ENCODE measurements around the gene HLA-DOB.

HLA-DOB gene

DNA sequence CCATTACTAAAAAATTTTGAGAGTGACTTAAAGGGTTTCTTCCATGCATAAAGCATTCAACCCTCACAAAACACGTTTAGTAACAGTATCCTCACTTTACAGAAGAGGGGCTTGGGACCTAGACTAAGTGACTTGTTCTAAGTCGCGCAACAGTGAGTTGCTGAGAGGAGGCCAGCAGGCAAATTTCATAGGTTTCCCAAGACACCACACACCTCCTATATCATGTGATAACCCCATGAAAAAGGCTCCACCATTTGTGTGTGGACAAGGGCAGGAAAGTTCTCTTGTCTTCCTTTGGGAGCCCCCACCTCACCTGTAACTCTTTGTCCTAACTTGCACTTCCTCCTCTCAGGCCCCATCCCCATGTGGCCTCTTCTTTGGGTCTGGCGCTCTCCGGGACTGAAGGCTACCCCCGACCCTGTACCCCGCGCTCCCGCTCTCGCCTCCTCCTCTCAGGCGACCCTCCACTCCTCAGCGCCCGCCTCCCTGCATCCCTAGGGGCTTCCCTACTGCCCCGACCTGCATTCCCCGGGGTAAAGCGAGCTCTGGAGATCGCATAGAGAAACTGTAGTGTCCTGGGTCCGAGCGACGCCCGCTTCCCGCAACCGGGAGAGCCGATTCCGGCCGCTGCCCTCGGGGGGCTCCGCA is 26.7 kb upstream of the HLA-DOB start:
- no peak for DNase-seq (ENCODE audit: low read depth)

DNA sequence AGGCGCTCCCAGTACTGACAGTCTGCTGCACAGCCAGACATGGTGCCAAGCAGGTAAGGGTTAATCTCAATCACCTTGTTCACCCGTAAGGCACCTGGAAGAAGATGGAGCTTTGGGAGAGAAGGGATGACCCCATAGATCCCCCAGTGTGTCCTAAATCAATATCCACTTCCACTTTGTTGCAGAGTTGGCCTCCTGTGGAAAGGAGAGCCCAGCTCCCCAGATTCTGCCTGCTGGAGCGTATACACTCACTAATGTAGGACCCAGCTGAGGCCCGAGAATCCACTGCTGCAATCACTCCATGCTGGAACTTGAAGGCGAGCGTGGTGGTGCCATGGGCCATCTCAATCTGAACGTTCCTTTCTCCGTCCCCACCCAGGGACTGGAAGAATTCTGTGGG is 25.9 kb upstream of the HLA-DOB start:
- no peak for DNase-seq (ENCODE audit: low read depth)

GRCh38 chr6:32842021-32842650 is 25.3 kb upstream of the HLA-DOB start:
- DNase-seq (ENCODE audit: low read depth) = no peak

- no peak for DNase-seq (ENCODE audit: low read depth)
Measured at GRCh38 chr6:32840604-32841246, 23.9 kb upstream of the HLA-DOB start.

GRCh38 chr6:32839356-32839755 is 22.6 kb upstream of the HLA-DOB start:
- no peak for DNase-seq (ENCODE audit: low read depth)

GRCh38 chr6:32838114-32838958 is 21.5 kb upstream of the HLA-DOB start, which contains the start of gene TAP2:
Gene TAP2, minus strand, starts transcription at chr6:32838739. Its CDS starts 506 bp downstream, at chr6:32838233.
- DNase-seq (ENCODE audit: low read depth) = peak; percentile 84

DNA sequence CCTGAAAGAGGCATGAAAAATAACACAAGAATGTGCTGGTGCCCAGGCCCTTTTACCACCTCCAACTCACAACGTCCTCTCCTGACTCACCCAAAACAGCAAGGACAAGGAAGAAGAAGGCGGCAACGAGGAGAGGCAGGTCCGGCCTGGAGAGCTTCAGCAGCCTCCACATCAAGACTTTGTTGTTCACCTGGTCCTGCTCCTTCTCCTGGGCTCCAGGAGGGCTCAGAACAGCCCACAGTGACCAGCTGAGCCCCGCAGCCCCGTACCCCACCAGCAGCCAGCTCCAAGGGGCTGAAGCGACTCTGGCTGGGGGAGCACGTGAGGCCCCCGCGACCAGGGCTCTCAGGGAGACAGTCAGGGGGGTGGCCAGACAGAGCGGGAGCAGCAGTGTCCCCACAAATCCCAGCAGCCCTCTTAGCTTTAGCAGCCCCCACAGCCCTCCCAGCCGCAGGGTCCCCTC is 20.9 kb upstream of the HLA-DOB start:
- DNase-seq (ENCODE audit: low read depth) = no peak

- no peak for DNase-seq (ENCODE audit: low read depth)
Measured at GRCh38 chr6:32836873-32837272, 20.1 kb upstream of the HLA-DOB start.

- DNase-seq (ENCODE audit: low read depth) = no peak
Measured at GRCh38 chr6:32835167-32835893, 18.5 kb upstream of the HLA-DOB start.

DNA sequence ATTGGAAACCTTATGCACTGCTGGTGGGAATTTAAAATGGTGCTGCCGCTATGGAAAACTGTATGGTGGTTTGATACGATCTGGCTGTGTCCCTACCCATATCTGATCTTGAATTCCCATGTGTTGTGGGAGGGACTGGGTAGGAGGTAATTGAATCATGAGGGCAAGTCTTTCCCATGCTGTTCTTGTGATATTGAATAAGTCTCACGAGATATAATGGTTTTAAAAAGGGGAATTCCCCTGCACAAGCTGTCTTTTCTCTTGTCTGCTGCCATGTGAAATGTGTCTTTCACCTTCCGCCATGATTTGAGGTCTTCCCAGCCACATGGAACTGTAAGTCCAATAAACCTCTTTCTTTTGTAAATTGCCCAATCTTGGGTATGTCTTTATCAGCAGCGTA is 16.9 kb upstream of the HLA-DOB start:
- no peak for DNase-seq (ENCODE audit: low read depth)

DNA sequence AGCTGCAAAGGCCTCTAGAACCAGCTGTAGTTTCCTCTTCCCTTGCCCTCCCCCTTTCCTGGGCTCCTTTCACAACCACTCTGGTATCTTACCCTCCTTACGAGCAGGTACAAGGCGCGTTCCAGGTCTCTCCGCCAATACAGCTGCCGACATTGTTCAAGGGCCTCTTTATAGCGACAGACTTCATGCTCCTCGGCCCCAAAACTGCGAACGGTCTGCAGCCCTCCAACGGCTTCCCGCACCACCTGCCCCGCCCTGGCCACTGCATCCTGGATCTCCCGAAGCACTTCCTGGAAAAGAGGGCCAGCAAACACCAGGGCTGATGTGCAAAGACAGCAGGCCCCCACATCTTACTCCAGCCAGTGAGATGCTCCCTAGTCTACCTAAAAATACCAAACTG is 15.7 kb upstream of the HLA-DOB start:
- no peak for DNase-seq (ENCODE audit: low read depth)

GRCh38 chr6:32830936-32831335 is 14.1 kb upstream of the HLA-DOB start:
- no peak for DNase-seq (ENCODE audit: low read depth)

GRCh38 chr6:32830017-32830416 is 13.2 kb upstream of the HLA-DOB start:
- DNase-seq (ENCODE audit: low read depth) = no peak

DNA sequence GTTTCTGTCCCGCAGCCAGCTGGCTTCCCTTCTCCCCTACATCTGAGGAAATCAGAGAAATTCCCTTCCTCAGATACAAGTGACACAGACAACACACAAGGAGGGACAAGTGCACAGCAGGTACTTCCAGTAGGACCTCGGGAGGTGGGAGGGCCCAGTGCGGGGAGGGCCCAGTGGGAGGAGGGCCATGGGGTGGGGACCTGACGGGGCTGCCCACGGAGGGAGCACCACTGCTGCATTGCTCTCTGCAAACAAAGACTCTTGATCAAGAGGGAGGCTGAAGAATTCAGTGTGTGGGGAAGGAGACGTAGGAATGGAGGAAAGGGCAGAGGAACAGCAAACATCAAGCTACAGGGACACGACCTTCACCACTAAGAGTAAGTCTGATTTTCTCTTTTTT is 12.7 kb upstream of the HLA-DOB start:
- no peak for DNase-seq (ENCODE audit: low read depth)

GRCh38 chr6:32827025-32827424 is 10.2 kb upstream of the HLA-DOB start:
- no peak for DNase-seq (ENCODE audit: low read depth)

DNA sequence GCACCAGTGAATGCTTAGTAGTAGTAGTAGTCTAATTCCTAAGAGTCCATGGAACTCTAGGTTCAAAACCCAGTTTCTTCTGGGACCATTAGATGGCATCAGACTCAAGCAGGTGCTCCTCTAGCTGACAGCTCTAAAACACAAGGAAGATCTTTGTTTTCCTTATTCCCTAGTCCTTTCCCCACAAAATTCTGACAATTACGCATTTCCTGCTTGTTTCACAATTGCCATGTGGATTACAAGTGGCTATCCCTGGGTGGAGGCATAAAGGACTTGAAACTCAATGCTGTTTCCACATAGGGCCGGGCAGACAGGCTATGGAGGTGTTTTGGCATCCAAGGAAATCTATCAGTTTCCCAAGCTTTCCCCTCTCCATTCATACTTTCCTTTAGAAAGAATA is 9.2 kb upstream of the HLA-DOB start:
- DNase-seq (ENCODE audit: low read depth) = no peak

GRCh38 chr6:32819729-32820128 is 2.9 kb upstream of the HLA-DOB start:
- DNase-seq (ENCODE audit: low read depth) = no peak

DNA sequence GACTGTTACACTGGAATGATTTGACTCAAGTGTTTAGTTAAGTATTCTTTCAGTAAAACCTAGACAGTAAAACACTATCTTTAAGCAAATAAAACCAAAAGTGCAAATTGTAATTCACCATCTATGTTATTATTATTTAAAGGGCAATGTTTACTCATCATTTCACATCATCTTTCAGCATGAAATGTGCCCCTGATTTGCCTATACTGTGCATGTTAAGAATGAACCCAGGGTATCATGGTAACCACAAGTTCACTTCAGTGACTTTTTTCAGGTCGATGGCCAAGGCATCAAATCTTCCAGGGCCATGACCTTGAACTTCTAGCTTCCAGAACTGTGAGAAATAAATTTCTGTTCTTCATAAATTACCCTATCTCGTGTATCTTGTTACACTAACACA is 2.1 kb upstream of the HLA-DOB start:
- DNase-seq (ENCODE audit: low read depth) = no peak

- DNase-seq (ENCODE audit: low read depth) = no peak
Measured at GRCh38 chr6:32815996-32816395, 806 bp downstream of the HLA-DOB start.

DNA sequence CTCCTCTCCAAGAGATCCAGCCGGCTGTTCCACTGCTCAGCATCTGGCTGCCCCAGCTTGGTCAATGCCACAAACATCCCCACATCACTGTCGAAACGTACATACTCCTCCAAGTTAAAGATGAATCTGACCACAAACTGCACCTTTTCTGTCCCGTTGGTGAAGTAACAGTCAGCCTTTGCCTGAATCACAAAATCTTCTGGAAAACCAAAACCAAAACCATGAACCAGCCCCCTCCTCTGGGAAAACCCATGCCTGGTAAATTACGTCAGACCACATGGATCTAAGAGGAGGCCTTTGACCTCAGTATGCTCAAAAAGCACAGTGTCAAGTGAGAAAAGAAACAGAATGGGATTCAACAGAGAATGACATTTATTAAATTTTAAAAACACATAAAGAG is 1.7 kb downstream of the HLA-DOB start:
- DNase-seq (ENCODE audit: low read depth) = no peak

DNA sequence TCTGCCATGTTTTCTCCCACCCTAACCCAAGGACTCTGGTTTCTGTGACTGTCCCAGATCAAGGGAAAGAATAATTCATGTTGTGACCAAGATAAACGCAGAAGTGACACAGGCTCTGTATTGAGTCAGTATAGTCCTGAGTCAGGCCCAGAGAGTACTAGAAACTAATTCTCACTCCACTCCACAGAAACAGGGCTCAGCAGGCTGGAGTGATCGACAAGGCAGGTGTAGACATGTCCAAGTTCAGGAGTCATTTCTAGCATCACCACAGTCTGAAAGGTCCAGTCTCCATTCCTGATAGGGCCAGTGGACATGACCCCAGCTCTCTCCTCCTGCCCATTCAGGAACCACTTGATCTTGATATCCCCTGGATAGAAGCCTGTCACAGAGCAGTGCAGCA is 2.7 kb downstream of the HLA-DOB start:
- DNase-seq (ENCODE audit: low read depth) = no peak

GRCh38 chr6:32809171-32809570 is 7.6 kb downstream of the HLA-DOB start:
- no peak for DNase-seq (ENCODE audit: low read depth)

All from HS-27A (cell line).